Measurements from ENCODE around the gene DUSP28. TPM values are rescaled to one million over a fixed set of nuclear protein-coding genes. Genes with fewer than 3 reads are reported as not detected.

The DUSP28 gene
- total and polyA plus RNA-seq, 2 of the 13 experiments (the other 11 are each of a cell fraction or from before 2014, with no cell fraction given) = 5.2 to 8.6 TPM

DNA sequence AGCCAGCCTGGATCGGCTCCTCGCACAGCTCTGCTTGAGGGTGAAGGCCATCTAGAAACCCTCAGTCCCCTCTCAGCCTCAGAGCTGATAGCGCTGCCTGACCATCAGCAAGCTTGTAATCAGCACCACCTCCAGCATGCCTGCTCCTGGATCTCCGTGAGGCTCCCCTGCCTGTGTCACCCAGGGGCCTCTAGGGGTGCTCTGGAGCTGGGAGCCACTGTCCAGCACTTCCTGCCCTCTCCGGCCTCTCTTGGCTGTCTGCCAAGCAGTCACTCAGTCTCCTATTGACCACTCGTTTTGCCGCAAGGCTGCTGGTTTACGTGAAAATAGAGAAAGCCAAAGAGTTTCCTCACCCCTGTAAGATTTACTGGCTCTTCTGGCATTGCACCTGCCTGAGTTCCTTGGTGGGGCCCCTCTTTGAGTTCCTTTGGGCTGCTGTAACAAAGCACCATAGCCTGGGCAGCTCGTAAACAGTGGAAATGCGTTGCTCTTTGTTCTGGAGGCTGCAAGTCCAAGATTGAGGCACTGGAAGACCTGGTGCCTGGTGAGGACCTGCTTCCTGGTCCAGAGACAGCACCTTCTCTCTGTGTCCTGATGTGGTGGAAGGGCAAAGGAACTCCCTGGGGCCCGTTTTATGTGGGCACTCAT, 44.3 kb downstream of the DUSP28 start (continued):
- TF ChIP-seq RCOR2 (CRISPR knock-in tag; IDR thresholded peaks at IDR 0.05) (peak; percentile 77; the same call in 1 of the 2 replicates), ZNF335 (CRISPR knock-in tag; IDR thresholded peaks at IDR 0.05) (peak; percentile 82), ZFY (CRISPR knock-in tag; IDR thresholded peaks at IDR 0.05) (peak; percentile 65; the same call in 1 of the 2 replicates), ZNF160 (CRISPR knock-in tag; IDR thresholded peaks at IDR 0.05) (no peak), FOXA1 (IDR thresholded peaks at IDR 0.05) (no peak), FOXA1 (CRISPR knock-in tag; IDR thresholded peaks at IDR 0.05) (peak; percentile 68), HMG20B (CRISPR knock-in tag; conservative IDR thresholded peaks at IDR 0.05) (0 out of 2 replicates have a peak, but pooled peaks have one; percentile 46), NFATC3 (CRISPR knock-in tag; IDR thresholded peaks at IDR 0.05) (0 out of 2 replicates have a peak, but pooled peaks have one; percentile 38), ZNF615 (CRISPR knock-in tag; IDR thresholded peaks at IDR 0.05; ENCODE audit: borderline replicate concordance) (no peak), ASH2L (IDR thresholded peaks at IDR 0.05; ENCODE audit: insufficient read length, low read depth, low read length) (peak; percentile 90), ZNF530 (CRISPR knock-in tag; IDR thresholded peaks at IDR 0.05; ENCODE audit: low read depth) (no peak), CCAR2 (optimal IDR thresholded peaks at IDR 0.05; ENCODE audit: low read depth, low read length) (peak; percentile 83), ZBTB7B (CRISPR knock-in tag; IDR thresholded peaks at IDR 0.05) (no peak), MEF2D (CRISPR knock-in tag; IDR thresholded peaks at IDR 0.05) (0 out of 2 replicates have a peak, but pooled peaks have one; percentile 13), ZNF263 (CRISPR knock-in tag; IDR thresholded peaks at IDR 0.05) (peak; percentile 54), RFX5 (IDR thresholded peaks at IDR 0.05; ENCODE audit: low read depth, low read length) (0 out of 2 replicates have a peak, but pooled peaks have one; percentile 24), ZNF788 (CRISPR knock-in tag; IDR thresholded peaks at IDR 0.05; ENCODE audit: borderline replicate concordance) (peak; percentile 41), TCF7L2 (IDR thresholded peaks at IDR 0.05; ENCODE audit: low read depth, low read length) (no peak)
- TF ChIP-seq, protein P1, sequence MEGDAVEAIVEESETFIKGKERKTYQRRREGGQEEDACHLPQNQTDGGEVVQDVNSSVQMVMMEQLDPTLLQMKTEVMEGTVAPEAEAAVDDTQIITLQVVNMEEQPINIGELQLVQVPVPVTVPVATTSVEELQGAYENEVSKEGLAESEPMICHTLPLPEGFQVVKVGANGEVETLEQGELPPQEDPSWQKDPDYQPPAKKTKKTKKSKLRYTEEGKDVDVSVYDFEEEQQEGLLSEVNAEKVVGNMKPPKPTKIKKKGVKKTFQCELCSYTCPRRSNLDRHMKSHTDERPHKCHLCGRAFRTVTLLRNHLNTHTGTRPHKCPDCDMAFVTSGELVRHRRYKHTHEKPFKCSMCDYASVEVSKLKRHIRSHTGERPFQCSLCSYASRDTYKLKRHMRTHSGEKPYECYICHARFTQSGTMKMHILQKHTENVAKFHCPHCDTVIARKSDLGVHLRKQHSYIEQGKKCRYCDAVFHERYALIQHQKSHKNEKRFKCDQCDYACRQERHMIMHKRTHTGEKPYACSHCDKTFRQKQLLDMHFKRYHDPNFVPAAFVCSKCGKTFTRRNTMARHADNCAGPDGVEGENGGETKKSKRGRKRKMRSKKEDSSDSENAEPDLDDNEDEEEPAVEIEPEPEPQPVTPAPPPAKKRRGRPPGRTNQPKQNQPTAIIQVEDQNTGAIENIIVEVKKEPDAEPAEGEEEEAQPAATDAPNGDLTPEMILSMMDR (CRISPR knock-in tag; IDR thresholded peaks at IDR 0.05) = peak; percentile 97
- TF ChIP-seq, protein P2, sequence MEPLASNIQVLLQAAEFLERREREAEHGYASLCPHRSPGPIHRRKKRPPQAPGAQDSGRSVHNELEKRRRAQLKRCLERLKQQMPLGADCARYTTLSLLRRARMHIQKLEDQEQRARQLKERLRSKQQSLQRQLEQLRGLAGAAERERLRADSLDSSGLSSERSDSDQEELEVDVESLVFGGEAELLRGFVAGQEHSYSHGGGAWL (CRISPR knock-in tag; IDR thresholded peaks at IDR 0.05) = no peak; the same call in 1 of the 2 replicates
- TF ChIP-seq, protein P3, sequence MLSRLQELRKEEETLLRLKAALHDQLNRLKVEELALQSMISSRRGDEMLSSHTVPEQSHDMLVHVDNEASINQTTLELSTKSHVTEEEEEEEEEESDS (CRISPR knock-in tag; IDR thresholded peaks at IDR 0.05; ENCODE audit: borderline replicate concordance) = 0 out of 2 replicates have a peak, but pooled peaks have one; percentile 60
- TF ChIP-seq, protein P4, sequence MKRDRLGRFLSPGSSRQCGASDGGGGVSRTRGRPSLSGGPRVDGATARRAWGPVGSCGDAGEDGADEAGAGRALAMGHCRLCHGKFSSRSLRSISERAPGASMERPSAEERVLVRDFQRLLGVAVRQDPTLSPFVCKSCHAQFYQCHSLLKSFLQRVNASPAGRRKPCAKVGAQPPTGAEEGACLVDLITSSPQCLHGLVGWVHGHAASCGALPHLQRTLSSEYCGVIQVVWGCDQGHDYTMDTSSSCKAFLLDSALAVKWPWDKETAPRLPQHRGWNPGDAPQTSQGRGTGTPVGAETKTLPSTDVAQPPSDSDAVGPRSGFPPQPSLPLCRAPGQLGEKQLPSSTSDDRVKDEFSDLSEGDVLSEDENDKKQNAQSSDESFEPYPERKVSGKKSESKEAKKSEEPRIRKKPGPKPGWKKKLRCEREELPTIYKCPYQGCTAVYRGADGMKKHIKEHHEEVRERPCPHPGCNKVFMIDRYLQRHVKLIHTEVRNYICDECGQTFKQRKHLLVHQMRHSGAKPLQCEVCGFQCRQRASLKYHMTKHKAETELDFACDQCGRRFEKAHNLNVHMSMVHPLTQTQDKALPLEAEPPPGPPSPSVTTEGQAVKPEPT (CRISPR knock-in tag; IDR thresholded peaks at IDR 0.05; ENCODE audit: low read depth) = peak; percentile 82; the same call in 1 of the 2 replicates
- TF ChIP-seq, protein P5, sequence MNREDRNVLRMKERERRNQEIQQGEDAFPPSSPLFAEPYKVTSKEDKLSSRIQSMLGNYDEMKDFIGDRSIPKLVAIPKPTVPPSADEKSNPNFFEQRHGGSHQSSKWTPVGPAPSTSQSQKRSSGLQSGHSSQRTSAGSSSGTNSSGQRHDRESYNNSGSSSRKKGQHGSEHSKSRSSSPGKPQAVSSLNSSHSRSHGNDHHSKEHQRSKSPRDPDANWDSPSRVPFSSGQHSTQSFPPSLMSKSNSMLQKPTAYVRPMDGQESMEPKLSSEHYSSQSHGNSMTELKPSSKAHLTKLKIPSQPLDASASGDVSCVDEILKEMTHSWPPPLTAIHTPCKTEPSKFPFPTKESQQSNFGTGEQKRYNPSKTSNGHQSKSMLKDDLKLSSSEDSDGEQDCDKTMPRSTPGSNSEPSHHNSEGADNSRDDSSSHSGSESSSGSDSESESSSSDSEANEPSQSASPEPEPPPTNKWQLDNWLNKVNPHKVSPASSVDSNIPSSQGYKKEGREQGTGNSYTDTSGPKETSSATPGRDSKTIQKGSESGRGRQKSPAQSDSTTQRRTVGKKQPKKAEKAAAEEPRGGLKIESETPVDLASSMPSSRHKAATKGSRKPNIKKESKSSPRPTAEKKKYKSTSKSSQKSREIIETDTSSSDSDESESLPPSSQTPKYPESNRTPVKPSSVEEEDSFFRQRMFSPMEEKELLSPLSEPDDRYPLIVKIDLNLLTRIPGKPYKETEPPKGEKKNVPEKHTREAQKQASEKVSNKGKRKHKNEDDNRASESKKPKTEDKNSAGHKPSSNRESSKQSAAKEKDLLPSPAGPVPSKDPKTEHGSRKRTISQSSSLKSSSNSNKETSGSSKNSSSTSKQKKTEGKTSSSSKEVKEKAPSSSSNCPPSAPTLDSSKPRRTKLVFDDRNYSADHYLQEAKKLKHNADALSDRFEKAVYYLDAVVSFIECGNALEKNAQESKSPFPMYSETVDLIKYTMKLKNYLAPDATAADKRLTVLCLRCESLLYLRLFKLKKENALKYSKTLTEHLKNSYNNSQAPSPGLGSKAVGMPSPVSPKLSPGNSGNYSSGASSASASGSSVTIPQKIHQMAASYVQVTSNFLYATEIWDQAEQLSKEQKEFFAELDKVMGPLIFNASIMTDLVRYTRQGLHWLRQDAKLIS (CRISPR knock-in tag; IDR thresholded peaks at IDR 0.05) = no peak
